ENCODE measurements around the gene MRPL20.
A peak's percentile ranks its signal among the peaks of the same experiment; 100 is the strongest.
"Not testable (repeated sequence)": the region's sequence is repeated elsewhere in the genome, so short reads cannot be mapped to it uniquely, and the experiment has no call there.

Gene MRPL20

DNA sequence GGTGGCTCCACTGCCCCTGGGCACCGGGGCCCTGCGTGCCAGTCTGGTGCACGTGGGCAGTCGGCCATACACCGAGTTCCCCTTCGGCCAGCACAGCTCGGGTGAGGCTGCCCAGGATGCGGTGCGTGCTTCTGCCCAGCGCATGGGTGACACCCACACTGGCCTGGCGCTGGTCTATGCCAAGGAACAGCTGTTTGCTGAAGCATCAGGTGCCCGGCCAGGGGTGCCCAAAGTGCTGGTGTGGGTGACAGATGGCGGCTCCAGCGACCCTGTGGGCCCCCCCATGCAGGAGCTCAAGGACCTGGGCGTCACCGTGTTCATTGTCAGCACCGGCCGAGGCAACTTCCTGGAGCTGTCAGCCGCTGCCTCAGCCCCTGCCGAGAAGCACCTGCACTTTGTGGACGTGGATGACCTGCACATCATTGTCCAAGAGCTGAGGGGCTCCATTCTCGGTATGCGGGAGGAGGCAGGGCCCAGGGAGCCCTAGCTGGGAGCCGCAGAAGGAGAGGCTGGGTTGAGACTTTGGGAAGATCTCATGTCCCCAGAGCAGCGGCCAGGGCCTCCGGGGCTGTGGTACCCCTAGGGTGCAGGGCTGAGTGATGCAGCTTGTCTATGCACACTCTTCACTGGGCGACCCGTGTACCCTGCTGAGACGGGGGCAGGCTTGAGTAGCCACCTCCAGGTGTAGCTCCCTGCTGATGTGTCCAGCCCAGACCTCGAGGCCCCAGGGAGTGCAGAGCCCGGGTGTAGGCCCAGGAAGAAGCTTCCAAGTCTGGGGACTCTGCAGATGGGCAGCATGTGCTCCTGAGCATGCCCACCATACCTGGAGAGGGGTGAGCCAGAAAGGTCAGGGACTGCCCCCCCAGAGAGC is 30.2 kb upstream of the MRPL20 start:
- no peak for DNase-seq

DNA sequence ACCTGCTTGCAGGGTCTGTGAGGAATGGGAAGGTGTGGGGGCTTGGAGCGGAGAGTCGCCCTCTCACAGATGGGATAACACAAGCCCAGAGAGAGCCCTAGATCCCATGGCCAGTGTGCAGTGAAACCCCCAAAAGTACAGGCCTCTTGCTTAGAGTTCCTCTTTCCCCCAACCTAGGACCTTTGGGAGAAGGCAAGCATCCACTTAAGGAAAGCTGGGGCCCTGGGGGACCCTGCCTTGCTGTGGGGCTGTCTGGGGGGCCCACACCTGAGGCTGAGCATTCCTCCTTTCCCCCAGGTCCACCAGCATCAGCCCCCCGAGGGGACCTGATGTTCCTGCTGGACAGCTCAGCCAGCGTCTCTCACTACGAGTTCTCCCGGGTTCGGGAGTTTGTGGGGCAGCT is 29.5 kb upstream of the MRPL20 start:
- DNase-seq = no peak

DNA sequence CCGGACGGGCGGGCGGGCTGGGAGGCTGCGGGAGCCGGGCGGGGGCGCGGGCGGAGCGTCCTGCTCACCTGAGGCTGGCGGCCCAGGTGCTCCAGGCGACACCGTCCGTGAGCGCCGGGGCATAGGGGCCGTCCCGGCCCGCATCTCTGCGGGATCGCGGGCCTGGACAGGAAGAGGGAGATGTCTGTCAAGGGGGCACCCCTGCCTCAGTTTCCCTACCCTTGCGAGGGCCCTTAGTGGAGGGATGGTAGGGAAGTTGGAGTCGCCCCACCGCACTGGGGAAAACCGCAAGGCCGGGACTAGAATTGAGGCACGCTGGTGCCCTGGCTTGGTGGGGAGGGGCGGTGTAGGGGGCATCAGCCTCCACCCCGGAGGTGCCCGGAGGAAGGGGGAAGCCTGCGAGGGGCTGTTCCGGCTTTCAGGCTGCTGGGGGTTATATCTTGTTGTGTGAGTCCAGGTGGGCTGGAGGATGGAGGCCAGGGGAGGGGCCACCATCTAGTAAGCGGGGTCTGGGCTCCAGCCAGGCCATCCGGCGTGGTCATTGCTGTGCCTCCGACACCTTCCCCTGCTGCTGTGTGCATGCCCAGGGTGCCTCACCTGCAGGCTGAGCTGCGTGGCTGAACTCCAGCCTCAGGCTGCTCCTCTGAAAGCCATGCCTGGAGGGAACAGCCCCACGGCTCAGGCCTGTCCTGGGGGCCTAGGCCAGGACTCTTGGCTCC is 29.0 kb upstream of the MRPL20 start:
- no peak for DNase-seq

DNA sequence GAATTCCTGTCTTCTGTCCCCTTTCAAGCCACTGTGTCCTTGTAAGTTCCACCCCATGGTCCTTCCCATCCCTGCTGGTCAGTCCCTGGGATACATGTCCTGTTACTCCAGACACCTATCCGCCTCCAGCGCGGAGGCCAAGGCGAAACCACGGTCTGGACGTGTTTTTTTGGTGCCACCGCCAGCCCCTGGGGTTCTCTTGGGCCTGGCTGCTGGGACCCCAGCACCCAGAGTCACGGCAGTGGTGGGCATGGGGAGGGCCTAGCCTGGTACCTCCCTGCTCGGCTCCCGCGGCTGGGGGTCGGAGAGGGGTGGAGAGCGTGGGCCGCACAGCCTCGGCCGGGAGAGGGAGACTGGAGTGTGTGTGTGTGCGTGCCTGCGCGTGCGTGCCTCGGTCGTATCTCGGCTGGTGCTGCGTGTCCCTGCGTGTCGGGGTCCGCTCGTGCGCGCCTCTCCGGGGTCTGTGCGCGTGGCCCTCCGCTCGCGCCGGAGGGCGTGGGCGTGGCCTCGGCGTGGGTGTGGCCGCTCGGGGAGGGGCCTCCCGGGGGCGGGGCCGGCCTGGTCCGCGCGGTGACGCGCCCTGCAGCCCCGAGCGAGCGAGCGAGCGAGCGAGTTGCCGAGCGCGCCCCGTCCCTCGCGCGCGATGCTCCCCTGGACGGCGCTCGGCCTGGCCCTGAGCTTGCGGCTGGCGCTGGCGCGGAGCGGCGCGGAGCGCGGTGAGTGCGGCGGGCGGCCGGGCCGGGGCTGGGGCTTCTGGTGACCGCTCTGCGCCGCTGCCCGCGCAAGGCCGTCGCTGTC is 28.2 kb upstream of the MRPL20 start, which contains the start of gene VWA1:
Gene VWA1, plus strand, starts transcription at position 585 of the 798 bp plus-strand sequence. Its CDS starts 59 bp downstream, at position 644.
- DNase-seq = peak; percentile 62

DNA sequence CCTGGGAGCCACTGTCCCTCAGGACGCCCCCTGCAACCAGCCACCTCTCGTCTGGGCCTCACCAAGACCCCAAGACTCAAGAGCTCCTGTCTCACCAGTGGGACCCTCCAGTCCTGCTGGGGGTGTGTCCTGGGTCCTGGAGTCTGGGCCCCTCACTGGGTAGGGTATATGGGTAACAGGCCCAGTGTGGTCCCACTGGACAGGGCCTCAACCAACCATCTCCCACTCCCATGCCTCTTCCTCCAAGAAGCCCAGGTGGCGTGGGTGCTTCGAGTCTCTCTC is 27.7 kb upstream of the MRPL20 start:
- no peak for DNase-seq

DNA sequence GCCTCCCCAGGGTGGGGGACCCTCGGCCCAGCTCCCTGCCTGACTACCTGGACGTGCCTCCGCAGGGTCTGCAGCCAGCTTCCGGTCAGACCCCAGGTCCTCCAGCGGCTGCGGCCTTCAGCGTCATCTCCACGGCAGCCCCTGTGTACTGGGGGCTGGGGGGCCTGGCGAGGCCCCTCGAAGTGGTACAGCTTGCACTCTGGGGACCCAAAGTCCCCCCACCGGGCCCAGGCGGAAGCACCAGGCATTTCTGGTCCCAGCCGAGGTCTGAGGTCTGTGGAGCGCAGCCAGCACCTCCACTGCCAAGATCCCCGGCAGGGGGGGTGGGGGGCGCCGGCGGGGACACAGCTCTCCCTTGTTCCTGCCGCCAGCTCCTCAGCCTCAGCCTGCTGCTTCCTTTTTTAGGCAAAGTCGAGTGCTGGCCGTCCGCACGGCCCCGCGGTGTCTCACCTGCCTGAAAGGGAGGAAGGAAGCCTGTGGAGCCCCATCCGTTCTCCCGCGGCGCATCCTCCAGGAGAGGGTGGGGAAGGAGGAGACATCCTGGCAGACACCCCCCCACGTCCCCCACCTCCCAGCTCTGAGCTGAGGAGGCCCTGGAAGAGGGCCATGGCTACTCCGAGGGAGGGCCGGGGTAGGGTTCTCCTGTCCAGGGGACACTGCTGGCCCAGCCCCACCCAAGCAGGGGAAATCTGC is 27.2 kb upstream of the MRPL20 start:
- no peak for DNase-seq

DNA sequence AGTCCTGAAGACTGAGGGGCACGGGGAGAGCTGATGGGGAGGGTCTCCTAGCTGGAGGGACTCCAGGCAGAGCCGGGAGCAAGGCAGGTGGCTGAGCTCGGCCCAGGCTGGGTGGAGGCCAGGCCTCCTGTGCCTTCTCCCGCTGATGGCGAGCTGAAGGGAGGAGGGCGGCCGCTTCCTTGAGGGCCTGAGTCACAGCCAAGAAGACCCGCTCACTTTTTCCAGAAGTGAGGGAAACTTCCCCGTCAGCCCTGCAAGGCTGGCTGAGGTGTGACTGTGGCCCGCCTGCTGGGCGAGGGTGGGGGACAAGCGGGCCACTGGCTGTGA is 26.7 kb upstream of the MRPL20 start:
- peak; percentile 21 for DNase-seq

DNA sequence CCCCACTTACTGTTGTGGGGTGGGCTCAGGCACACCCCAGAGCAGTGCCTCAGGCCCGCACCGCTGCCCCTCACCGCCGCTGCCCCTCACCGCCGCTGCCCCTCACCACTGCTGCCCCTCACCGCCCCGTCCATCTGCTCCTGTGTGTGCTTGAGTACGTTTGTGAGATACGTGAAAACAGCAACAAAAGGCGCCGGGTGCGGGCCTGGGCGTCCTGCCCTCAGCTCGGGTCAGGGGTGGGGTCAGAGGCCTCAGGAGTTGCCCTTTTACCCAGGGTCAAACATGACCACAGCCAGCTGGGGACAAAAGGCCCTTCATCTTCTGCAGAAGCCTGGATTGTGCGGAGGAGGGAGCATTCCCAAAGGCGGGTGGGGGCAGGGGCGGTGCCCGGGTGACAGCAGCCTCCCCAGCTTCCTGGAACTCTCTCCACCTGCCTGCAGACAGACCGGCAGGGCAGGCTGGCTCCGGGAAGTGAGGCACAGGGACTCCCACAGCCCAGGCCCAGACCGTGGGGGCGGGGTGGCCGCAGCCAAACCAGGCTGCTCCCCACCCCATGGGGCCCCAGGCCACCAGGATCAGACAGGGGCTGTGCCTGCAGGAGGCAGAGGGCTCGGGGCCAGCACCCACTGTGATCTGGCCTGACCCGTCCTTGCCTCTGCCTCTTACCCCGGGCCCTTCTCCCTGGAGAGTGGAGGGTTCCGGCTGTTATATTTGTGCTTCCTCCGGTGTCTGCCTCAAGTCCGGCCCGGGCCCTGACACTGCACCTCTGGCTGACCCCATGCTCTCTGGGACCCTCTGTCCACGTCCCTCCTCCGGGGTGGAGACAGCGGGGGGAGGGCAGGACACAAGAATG is 26.1 kb upstream of the MRPL20 start:
- DNase-seq = no peak

DNA sequence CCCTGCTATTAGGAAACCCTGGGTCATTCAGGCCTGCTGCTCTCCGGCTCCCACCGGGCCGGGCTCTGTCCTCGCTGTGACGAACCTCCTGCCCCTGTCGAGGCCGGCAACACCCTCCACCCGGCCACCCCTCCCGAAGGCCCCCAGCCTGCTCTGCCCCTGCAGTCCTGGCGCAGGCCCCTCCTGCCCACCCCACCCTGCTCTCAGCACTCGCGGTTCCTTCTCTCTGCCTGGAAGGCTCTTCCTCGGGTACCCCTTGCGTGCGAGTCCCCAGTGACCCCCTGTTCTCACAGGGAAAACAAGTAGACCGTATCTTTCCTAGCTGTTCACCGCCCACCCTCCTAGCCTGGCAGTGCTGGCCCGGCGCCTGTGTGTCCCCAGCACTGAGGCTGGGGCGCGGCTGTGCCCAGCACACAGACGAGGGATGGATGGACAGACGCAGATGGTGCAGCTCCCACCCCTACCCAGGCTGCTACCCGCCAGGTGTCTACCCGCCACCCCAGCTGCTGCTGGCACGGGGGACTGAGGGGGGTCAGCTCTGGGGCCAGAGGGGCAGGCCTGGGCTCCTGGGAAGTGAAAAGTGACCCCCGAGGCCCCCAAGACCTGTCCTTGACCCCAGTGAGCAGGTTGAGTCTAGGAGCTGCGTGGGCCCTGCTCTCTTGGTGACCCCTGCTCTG is 25.3 kb upstream of the MRPL20 start:
- DNase-seq = no peak

DNA sequence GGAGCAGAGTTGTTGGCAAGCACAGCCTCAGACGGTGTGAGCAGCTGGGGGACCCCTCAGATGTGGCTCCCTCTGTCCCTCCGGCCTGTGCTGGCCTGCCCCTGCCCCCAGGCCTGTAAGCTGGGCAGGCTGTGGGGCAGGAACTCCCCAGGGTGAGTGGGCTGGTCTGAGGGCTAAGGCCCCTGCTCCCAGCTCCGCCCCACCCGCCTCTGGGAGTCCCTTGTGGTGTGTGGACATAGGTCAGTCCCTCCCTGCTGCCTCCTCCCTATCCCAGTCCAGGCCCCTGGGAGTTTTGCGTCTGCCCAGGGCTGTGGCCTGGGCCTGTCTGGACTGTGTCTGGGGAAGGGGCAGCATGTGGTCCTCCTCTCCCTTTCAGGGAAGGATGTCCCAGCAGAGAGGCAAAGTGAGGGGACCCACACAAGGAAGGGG is 24.8 kb upstream of the MRPL20 start:
- no peak for DNase-seq

DNA sequence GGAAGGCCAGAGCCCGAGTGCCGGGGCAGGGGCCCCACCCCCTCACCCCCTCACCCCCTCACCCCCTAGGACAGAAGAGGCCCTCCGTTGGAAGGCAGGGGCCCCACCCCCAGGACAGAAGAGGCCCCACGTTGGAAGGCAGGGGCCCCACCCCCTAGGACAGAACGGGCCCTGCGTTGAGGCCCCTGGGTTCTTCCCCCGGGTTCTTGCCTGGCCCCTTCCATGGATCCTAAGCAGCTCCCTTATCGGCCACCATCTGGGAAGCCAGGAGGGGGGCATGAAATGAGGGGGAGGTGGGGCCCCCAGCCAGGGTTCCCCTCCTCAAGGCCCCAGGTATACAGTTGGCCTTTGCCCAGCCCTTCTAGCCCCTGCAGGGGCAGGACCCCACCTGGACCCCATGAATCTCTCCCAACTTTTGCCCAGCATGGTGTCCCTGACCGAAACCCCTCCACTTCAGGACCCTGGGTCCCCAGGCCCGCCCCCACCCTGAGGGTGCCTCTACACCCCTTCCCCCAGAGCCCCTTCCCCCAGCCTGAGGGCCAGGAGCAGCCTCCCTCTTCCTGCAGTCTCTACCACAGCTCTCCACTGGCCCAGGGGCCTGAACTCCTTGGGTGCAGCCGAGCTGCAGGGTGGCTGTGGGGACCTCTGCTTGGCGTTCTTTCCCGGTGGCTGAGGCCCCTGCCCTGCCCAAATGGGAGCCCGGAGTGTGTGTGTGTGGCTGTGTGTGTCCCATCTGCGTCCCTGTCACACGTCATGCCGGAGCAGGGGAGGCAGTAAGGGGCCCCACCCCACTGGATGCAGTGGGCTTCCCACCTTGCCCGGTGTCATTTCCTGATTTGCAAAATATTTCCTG is 24.1 kb upstream of the MRPL20 start:
- no peak for DNase-seq

DNA sequence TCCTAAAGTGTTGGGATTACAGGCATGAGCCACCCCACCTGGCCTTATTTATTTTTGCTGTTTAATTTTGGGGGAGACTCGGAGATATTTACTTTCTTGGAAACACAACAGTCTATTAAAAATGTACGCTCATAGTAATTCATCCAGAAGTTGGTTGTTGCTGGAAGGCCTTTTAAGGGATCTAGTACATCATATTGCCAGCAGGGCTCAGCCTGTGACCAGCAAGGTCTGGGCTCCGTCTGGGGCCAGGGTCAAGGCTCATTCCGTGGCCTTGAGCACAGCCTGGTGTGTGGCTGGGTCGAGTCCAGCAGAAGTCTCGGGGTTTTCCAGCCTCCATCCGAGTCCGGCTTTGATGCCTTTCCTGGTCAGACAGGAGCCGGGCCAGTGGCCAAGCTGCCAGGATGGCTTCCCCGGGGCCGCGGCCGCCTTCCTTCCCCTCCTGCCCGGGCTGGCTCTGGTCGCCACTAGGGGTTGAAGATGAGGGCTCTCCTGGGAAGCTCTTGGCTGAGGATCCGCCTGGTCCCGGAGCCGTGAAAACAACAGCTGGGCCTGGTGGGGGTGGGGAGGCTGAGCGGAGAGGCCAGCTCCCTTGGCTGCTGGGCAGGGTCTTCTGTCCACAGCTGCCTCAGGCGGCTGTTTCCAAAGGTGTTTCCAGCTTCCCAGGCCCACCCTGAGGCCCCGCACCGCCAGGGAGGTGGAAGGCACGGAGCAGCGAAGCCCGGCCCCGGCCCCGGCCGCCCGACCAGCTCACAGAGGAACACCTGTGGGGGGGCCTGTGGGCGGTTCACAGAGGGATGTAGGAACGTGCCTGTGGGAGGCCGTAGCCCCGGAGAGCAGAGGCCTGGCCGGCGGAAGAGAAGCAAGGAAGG is 23.3 kb upstream of the MRPL20 start:
- DNase-seq = no peak

DNA sequence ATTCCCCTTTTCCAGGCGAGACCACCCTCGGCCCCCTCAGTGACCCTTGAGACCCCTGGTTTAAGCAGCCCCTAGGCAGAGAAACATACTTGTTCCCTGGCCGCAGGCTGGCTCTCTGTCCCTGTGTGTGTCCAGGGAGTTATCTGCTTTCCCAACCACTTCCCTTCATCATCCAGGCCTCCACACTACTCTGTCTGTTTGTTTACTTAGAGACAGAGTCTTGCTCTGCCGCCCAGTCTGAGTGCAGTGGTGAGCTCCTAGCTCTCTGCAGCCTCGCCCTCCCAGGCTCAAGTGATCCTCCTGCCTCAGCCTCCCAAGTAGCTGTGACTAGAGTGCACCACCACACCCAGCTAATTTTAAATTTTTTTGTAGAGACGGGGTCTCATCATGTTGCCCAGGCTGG is 22.6 kb upstream of the MRPL20 start:
- no peak for DNase-seq

DNA sequence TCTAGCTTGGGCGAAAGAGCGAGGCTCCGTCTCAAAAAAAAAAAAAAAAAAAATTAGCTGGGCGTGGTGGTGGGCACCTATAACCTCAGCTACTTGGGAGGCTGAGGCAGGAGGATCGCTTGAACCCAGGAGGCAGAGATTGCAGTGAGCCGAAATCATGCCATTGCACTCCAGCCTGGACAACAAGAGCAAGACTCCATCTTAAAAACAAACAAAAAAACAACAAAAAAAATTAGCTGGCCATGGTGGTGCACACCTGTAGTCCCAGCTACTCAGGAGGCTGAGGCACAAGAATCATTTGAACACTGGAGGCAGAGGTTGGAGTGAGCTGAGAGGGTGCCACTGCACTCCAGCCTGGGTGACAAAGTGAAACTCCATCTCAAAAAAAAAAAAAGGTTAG is 21.9 kb upstream of the MRPL20 start:
- DNase-seq = not testable (repeated sequence)

DNA sequence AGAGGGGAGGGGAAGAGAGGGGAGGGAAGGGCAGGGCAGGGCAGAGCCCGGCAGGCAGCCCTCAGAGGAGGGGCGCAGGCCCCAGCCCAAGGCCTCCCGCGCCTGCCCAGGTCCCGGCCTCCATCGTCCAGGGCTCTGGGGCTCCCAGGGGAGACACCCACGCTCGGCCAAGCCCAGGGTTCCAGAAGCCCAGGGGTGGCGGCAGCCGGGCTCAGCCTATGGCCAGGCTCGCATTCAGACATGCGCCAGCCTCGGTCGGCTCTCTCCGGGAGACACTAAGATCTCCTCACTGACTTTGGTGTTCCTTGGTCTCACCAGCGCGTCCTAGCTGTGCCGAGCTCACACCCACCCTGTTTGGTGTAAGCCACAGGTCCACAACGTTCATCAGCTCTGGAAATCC is 21.1 kb upstream of the MRPL20 start:
- no peak for DNase-seq

DNA sequence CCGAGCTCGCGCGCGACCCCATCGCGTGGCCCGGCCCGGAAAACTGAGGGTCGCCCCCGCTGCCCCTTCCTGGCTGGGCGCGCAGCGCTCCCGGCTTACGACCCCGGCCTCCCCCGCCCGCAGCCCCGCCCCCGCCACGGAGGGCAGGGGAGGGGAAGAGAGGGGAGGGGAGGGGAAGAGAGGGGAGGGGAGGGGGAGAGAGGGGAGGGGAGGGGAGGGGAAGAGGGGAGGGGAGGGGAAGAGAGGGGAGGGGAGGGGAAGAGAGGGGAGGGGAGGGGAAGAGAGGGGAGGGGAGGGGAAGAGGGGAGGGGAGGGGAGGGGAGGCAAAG is 20.7 kb upstream of the MRPL20 start:
- no peak for DNase-seq

DNA sequence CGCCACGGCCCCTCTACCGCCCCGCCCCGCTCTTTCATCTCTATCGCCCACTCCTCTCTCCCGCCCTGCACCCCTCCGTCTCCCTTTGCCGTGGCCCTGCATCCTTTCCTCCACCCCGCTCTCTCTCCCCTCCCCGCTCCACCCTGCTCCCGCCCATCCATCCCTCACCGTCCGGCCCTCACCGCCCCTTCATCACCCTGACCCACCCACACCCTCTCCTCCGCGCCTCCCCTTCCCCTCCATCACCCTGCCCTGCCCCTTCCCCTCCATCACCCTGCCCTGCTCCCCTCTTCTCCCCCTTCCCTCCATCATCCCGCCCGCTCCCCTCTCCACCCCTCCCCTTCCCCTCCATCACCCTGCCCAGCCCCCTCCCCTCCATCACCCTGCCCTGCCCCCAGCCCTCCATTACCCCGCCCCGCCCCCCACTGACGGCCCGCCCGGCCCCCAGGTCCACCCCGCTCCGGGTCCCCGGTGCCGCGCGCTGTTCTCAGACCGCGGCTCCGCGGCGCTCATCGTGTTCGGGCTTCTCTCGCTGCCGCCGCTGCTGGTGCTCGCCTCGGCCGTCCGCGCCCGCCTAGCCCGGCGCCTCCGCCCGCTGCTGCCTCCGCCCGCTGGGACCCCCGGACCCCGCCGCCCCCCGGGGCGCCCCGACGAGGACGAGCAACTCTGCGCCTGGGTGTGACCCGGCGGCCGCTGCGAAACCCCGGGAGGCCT is 20.2 kb upstream of the MRPL20 start:
- DNase-seq = no peak

DNA sequence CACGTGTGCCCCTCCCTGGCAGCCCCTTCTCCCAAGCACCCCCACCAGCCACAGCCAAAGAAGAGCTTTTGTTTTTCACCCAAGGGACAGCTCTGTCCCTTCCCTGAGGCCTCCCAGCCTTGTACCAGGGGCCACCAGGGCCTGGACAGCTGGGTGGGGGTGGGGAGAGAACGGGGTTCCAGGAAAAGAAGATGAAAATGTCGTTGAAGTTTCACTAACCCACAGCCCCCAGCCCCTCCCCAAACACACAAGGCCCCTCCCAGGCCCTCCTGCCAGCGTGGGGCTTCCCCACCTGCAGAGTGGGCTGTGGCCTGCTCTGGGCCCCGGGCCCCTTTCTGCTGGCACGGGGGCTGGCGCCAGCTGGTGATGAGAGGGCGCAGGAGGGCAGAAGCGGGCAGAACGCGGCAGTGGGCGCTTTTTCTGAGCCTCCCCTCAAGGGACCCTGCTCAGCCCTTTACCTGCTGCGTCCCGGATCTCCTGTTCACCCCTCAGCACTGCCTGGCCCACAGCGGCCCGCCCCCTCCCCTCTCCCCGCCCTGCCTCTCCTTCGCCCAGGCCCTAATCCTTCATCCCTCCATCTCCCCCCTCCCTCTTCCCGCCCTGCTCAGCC is 19.5 kb upstream of the MRPL20 start:
- no peak for DNase-seq

Data from EL (cell line).